OCI-LY3 (cell line): ENCODE measurements around the gene ELP4.

Source experiments
- CTCF ChIP-seq: fragments of 200-600, 300-600 bp; sonication (generic); IDR thresholded peaks from 2 replicates; pipeline ENCODE4 v1.5.1; 2014; ENCODE audit warnings: antibody characterized with exemption, low read length, low read depth
- EZH2phosphoT487 ChIP-seq: fragments of 200-600 bp; shearing (Covaris generic); IDR thresholded peaks from 2 replicates; pipeline ENCODE4 v1.6.1; 2018; ENCODE audit warnings: antibody characterized with exemption, mixed run types, low read depth

- no peak for TF ChIP-seq CTCF
- no peak for TF ChIP-seq EZH2phosphoT487
These were observed 298.5 kb downstream of the ELP4 start for GRCh38 chr11:31807799-31808667.
